Measurements from ENCODE around the gene MT4.

The MT4 gene

GRCh38 chr16:56542039-56542438 is 22.8 kb upstream of the MT4 start:
- Histone ChIP-seq H3K4me2 (ENCODE audit: low read length) (no peak overlapping the region), H3K9ac (ENCODE audit: low read length) (no peak overlapping the region), H2AFZ (ENCODE audit: low read depth, low read length) (no peak overlapping the region), H3K4me1 (ENCODE audit: low read length) (0 out of 2 replicates have a peak, but pooled peaks cover 6% of the 10 kb centered on the region), H4K20me1 (ENCODE audit: insufficient read depth, low read length) (no peaks in the 10 kb centered on the region), H3K9me3 (ENCODE audit: insufficient read depth, low read length) (no peaks in the 10 kb centered on the region), H3K36me3 (replicated peaks; ENCODE audit: low read depth, low read length) (no peaks in the 10 kb centered on the region), H3K27me3 (ENCODE audit: low read depth, low read length) (peaks cover 19% of the 10 kb centered on the region; the same call in 1 of the 2 replicates), H3K27ac (ENCODE audit: low read length) (no peak overlapping the region), H3K79me2 (ENCODE audit: low read length) (no peaks in the 10 kb centered on the region), H3K4me3 (ENCODE audit: low read length) (no peak overlapping the region)
- TF ChIP-seq, protein P1, sequence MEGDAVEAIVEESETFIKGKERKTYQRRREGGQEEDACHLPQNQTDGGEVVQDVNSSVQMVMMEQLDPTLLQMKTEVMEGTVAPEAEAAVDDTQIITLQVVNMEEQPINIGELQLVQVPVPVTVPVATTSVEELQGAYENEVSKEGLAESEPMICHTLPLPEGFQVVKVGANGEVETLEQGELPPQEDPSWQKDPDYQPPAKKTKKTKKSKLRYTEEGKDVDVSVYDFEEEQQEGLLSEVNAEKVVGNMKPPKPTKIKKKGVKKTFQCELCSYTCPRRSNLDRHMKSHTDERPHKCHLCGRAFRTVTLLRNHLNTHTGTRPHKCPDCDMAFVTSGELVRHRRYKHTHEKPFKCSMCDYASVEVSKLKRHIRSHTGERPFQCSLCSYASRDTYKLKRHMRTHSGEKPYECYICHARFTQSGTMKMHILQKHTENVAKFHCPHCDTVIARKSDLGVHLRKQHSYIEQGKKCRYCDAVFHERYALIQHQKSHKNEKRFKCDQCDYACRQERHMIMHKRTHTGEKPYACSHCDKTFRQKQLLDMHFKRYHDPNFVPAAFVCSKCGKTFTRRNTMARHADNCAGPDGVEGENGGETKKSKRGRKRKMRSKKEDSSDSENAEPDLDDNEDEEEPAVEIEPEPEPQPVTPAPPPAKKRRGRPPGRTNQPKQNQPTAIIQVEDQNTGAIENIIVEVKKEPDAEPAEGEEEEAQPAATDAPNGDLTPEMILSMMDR (IDR thresholded peaks at IDR 0.05; ENCODE audit: low read depth, low read length), result no peak
- TF ChIP-seq EZH2phosphoT487 (IDR thresholded peaks at IDR 0.05; ENCODE audit: low read depth), result no peak

GRCh38 chr16:56547120-56547948 is 17.5 kb upstream of the MT4 start:
- H2AFZ ChIP-seq (ENCODE audit: low read depth, low read length), result no peak overlapping the region
- no peak overlapping the region for H3K4me2 ChIP-seq (ENCODE audit: low read length)
- no peaks in the 10 kb centered on the region for H3K36me3 ChIP-seq (replicated peaks; ENCODE audit: low read depth, low read length)
- peaks cover 11% of the 10 kb centered on the region for H3K4me1 ChIP-seq (ENCODE audit: low read length)
- H3K27ac ChIP-seq (ENCODE audit: low read length), result no peak overlapping the region
- H3K4me3 ChIP-seq (ENCODE audit: low read length), result no peak overlapping the region
- no peaks in the 10 kb centered on the region for H3K79me2 ChIP-seq (ENCODE audit: low read length)
- no peaks in the 10 kb centered on the region for H3K9me3 ChIP-seq (ENCODE audit: insufficient read depth, low read length)
- peaks cover 10% of the 10 kb centered on the region for H3K27me3 ChIP-seq (ENCODE audit: low read depth, low read length)
- H3K9ac ChIP-seq (ENCODE audit: low read length), result no peak overlapping the region
- H4K20me1 ChIP-seq (ENCODE audit: insufficient read depth, low read length), result no peaks in the 10 kb centered on the region
- TF ChIP-seq, protein P1 (IDR thresholded peaks at IDR 0.05; ENCODE audit: low read depth, low read length), result no peak
- no peak for TF ChIP-seq EZH2phosphoT487 (IDR thresholded peaks at IDR 0.05; ENCODE audit: low read depth)

- Histone ChIP-seq H2AFZ (ENCODE audit: low read depth, low read length) (no peak overlapping the region), H3K4me2 (ENCODE audit: low read length) (no peak overlapping the region), H3K36me3 (replicated peaks; ENCODE audit: low read depth, low read length) (no peaks in the 10 kb centered on the region), H3K27me3 (ENCODE audit: low read depth, low read length) (peaks cover 10% of the 10 kb centered on the region), H3K79me2 (ENCODE audit: low read length) (no peaks in the 10 kb centered on the region), H3K9ac (ENCODE audit: low read length) (no peak overlapping the region), H3K4me3 (ENCODE audit: low read length) (no peak overlapping the region), H3K27ac (ENCODE audit: low read length) (no peak overlapping the region), H3K4me1 (ENCODE audit: low read length) (peaks cover 7% of the 10 kb centered on the region), H4K20me1 (ENCODE audit: insufficient read depth, low read length) (no peaks in the 10 kb centered on the region), H3K9me3 (ENCODE audit: insufficient read depth, low read length) (no peaks in the 10 kb centered on the region)
- no peak for TF ChIP-seq EZH2phosphoT487 (IDR thresholded peaks at IDR 0.05; ENCODE audit: low read depth)
- TF ChIP-seq, protein P1 (IDR thresholded peaks at IDR 0.05; ENCODE audit: low read depth, low read length), result no peak
Measured at GRCh38 chr16:56547949-56548567, 16.8 kb upstream of the MT4 start.

- Histone ChIP-seq H3K4me1 (ENCODE audit: low read length) (peaks cover 7% of the 10 kb centered on the region), H4K20me1 (ENCODE audit: insufficient read depth, low read length) (no peaks in the 10 kb centered on the region), H2AFZ (ENCODE audit: low read depth, low read length) (no peak overlapping the region), H3K79me2 (ENCODE audit: low read length) (no peaks in the 10 kb centered on the region), H3K9ac (ENCODE audit: low read length) (no peak overlapping the region), H3K4me3 (ENCODE audit: low read length) (no peak overlapping the region), H3K9me3 (ENCODE audit: insufficient read depth, low read length) (no peaks in the 10 kb centered on the region), H3K36me3 (replicated peaks; ENCODE audit: low read depth, low read length) (no peaks in the 10 kb centered on the region), H3K4me2 (ENCODE audit: low read length) (no peak overlapping the region), H3K27ac (ENCODE audit: low read length) (no peak overlapping the region), H3K27me3 (ENCODE audit: low read depth, low read length) (peaks cover 10% of the 10 kb centered on the region)
- TF ChIP-seq, protein P1 (IDR thresholded peaks at IDR 0.05; ENCODE audit: low read depth, low read length), result no peak
- no peak for TF ChIP-seq EZH2phosphoT487 (IDR thresholded peaks at IDR 0.05; ENCODE audit: low read depth)
Measured at GRCh38 chr16:56549161-56549560, 15.7 kb upstream of the MT4 start.

Data from OCI-LY3 (cell line).